Vagina (tissue), 2 donors: Measurements from ENCODE around the gene SSH3. TPM values are rescaled to one million over a fixed set of nuclear protein-coding genes. Genes with fewer than 3 reads are reported as not detected.

Experiments used
- DNase-seq, 2 donors: peaks; one replicate each; pipeline ENCODE4 v3.0.0-alpha.2; 2017; ENCODE audit errors: extremely low spot score in 2 of 2
- H3K27ac ChIP-seq: fragments of 200-600 bp; sonication (generic); one replicate; pipeline ENCODE4 v1.5.1; 2019
- H3K27me3 ChIP-seq: fragments of 200-600 bp; sonication (generic); one replicate; pipeline ENCODE4 v1.5.1; 2019
- H3K36me3 ChIP-seq, 2 donors: fragments of 200-600 bp; sonication (generic); one replicate each; pipeline ENCODE4 v1.5.1; 2017 to 2019
- H3K4me1 ChIP-seq: fragments of 200-600 bp; sonication (generic); one replicate; pipeline ENCODE4 v1.5.1; 2019
- H3K4me3 ChIP-seq, 2 donors: fragments of 200-600 bp; sonication (generic); 1 replicate in 1 of 2; 2 replicates in 1 of 2; pipeline ENCODE4 v1.5.1; 2016 to 2019
- H3K9me3 ChIP-seq: fragments of 200-600 bp; sonication (generic); one replicate; pipeline ENCODE4 v1.5.1; 2019
- POLR2A ChIP-seq, 2 donors: fragments of 450-650 bp; IDR thresholded peaks; one replicate each; pipeline ENCODE4 v1.6.1; 2017; ENCODE audit warnings: antibody characterized with exemption in 2 of 2, mild to moderate bottlenecking in 2 of 2, moderate library complexity in 2 of 2
- POLR2AphosphoS5 ChIP-seq, 2 donors: sonication (generic); formaldehyde crosslinking; IDR thresholded peaks; one replicate each; pipeline ENCODE4 v1.9.0; 2017; ENCODE audit warnings: antibody characterized with exemption in 2 of 2, mild to moderate bottlenecking in 2 of 2, low read depth in 1 of 2; ENCODE audit not compliant: insufficient read depth in 1 of 2
- intact Hi-C: fragments of 100-400 bp; cut with DNase I; formaldehyde crosslinking; loops from one replicate; pipeline ENCODE4 v1.15.1; 2023
- total RNA-seq: library from RNA; depleted of rRNA; stranded (reverse); fragments of >200 nt; gene quantifications from one replicate; pipeline ENCODE4 v1.2.3, GENCODE V29; 2016
- TF ChIP-seq, protein P1 (sequence below), 3 experiments: fragments of 450-650 bp in 2 of 3; fragments of 200-600 bp in 1 of 3; sonication (generic) in 1 of 3; IDR thresholded peaks; one replicate each; pipeline ENCODE4 v1.5.1; 2017 to 2019; ENCODE audit warnings: antibody characterized with exemption in 3 of 3, mild to moderate bottlenecking in 2 of 3, moderate library complexity in 2 of 3

SSH3 gene
- total RNA-seq, 1 donor from 2014 or later: 98.0 TPM

DNA sequence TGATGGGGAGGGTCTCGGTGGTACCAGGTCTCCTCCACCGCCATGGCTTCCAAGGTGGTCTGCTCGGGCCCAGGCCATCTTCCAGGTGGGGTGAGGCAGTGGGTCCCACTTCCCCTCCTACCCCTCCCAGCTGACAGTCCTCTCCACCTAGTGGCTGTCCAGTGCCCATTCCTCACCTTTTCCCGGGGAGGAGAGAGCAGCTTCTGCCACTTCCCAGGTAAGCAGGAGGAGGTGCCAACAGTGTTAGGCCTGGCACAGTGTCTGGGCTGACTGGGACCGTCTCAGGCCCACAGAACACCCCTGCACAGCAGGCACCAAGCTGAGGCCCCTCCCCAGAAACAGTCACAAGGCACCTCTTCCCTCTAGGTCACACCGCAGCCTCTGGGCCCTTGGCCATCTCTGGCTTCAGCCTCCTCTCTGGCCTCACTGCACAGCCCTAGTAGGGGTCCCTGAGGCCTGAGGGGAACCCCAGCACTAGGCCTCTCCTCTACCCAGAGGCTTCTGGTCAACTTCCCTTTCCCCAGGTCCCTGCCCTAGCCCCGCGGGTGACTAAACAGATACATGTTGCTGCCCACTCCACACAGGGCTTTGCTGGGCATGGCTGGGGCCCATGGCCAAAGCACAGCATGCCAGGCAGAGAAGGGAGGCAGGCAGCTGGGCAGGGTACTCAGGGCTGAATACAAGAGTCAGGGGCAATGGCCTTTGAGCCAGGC lies 16.6 kb upstream of the SSH3 start:
- no peaks in the 10 kb centered on the region for H3K27me3 ChIP-seq
- no peak for DNase-seq
- peaks cover 5 to 56% of the 10 kb centered on the region in 2 donors for H3K36me3 ChIP-seq
- no peak overlapping the region for H3K4me3 ChIP-seq
- peak overlapping the region; percentile 93 for H3K27ac ChIP-seq
- peaks cover 52% of the 10 kb centered on the region for H3K4me1 ChIP-seq
- TF ChIP-seq, protein P1, sequence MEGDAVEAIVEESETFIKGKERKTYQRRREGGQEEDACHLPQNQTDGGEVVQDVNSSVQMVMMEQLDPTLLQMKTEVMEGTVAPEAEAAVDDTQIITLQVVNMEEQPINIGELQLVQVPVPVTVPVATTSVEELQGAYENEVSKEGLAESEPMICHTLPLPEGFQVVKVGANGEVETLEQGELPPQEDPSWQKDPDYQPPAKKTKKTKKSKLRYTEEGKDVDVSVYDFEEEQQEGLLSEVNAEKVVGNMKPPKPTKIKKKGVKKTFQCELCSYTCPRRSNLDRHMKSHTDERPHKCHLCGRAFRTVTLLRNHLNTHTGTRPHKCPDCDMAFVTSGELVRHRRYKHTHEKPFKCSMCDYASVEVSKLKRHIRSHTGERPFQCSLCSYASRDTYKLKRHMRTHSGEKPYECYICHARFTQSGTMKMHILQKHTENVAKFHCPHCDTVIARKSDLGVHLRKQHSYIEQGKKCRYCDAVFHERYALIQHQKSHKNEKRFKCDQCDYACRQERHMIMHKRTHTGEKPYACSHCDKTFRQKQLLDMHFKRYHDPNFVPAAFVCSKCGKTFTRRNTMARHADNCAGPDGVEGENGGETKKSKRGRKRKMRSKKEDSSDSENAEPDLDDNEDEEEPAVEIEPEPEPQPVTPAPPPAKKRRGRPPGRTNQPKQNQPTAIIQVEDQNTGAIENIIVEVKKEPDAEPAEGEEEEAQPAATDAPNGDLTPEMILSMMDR (IDR thresholded peaks at IDR 0.05): no peak
- TF ChIP-seq POLR2A (IDR thresholded peaks at IDR 0.05) (no peak), POLR2AphosphoS5 (IDR thresholded peaks at IDR 0.05; ENCODE audit: insufficient read depth in 1 of 2, low read depth in 1 of 2) (peak in 1 of 2 donors; percentile 17)
- H3K9me3 ChIP-seq: no peaks in the 10 kb centered on the region
- intact Hi-C loops: no loop called here

DNA sequence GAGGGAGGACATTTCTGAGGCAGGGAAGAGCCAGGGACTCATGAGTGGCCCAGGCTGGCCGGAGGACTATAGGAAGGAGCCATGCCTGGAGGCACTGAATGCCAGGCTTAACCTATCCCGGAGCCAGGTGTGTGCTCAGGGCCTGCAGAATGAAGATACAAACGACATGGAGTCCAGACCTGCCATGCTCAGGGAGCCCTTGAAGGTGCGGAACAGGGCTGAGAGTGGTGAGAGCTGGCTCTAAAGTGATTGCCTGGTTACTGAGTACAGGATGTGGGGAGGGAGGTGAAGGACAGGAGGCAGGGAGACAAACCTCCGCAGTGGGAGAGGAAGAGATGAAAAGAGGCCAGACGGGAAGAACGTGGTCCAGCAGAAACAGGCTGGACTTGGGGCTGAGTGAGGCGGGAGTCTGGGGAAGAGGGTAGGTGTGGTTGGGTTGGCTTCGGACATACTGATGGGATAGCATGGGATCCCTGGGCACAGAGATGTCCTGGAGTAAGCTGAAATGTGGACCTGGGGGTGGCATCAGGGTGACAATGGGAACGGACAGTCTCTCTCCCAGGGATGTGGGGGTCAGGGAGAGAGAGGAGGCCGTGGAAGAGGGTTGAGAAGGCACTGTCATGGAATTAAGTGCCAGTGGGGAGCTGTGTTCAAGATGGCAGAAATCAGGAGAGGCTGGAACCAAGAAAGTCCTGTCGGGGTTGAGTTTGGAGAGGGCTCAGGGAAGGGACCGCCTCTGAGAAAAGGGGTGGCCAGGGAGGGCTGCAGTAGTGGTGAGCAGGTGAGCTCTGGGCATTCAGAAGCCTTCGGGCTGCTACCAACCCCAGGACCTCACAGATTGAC lies 15.8 kb upstream of the SSH3 start:
- Histone ChIP-seq H3K4me1 (peaks cover 57% of the 10 kb centered on the region), H3K4me3 (peak overlapping the region; percentile 74 to 99), H3K9me3 (no peaks in the 10 kb centered on the region), H3K36me3 (peaks cover 5 to 52% of the 10 kb centered on the region in 2 donors), H3K27ac (peak overlapping the region; percentile 93), H3K27me3 (no peaks in the 10 kb centered on the region)
- TF ChIP-seq, protein P1 (IDR thresholded peaks at IDR 0.05): no peak
- TF ChIP-seq POLR2AphosphoS5 (IDR thresholded peaks at IDR 0.05; ENCODE audit: insufficient read depth in 1 of 2, low read depth in 1 of 2): no peak
- no peak for TF ChIP-seq POLR2A (IDR thresholded peaks at IDR 0.05)
- intact Hi-C loops: no loop called here
- DNase-seq: no peak

DNA sequence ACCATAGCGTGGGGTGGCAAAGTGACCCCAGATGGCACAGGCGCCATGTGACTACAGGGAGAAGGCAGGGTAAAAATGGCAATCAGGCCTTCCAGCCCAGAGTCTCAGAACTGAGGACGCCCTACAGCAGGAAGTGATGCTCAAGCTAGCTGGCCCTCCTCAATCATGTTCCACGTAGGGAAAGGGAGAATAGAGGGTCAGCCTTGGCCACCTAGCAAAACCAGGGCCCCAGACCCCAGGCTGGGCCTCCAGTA lies 15.2 kb upstream of the SSH3 start:
- Histone ChIP-seq H3K27ac (peak overlapping the region; percentile 93), H3K27me3 (no peaks in the 10 kb centered on the region), H3K9me3 (no peaks in the 10 kb centered on the region), H3K36me3 (peaks cover 5 to 47% of the 10 kb centered on the region in 2 donors), H3K4me1 (peaks cover 62% of the 10 kb centered on the region), H3K4me3 (peak overlapping the region; percentile 74 to 99)
- intact Hi-C loops: no loop called here
- no peak for DNase-seq
- no peak for TF ChIP-seq POLR2A (IDR thresholded peaks at IDR 0.05)

DNA sequence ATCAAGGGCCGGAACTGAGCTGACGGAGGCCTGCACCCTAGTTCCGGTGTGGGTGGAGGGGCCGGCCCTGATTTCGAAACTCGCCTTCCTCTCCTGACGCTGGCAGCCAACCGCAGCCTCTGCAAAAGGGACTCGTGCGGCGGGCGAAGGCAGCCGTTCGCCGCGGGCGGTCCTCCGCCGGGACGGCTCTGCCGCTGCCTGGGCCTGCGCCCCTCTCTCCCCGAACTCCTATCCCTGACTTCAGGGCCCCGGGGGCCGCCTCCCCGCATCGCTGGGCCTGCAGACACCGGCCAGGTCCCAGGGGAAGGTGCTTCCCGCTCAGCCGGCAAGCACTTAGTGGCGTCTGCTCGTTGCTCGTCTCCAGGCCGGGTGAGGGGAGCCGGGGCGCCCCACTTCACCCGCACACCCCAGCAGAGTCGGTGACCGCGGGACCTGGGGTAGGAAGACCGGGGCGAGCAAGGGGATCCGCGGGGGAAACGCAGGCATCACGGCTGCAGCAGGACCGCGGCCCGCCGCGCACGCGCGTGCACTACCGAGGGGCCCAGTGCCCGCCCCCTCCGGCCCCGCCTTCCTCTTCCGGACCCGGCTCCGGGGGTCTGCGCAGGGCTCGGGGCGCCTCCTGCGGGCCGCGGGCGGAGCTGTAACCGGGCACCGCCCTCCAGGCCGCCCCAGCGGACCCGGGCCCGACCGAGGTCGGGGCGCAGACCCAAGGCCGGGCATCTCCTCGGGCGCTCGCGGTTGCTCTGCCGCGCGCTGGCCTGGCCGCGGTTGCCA lies 14.7 kb upstream of the SSH3 start:
- Histone ChIP-seq H3K4me3 (peak overlapping the region; percentile 74 to 99), H3K36me3 (peaks cover 5 to 42% of the 10 kb centered on the region in 2 donors), H3K9me3 (no peaks in the 10 kb centered on the region), H3K4me1 (peaks cover 68% of the 10 kb centered on the region), H3K27me3 (no peaks in the 10 kb centered on the region), H3K27ac (peak overlapping the region; percentile 93)
- TF ChIP-seq, protein P1 (IDR thresholded peaks at IDR 0.05): peak in 1 of 3 experiments; percentile 24
- TF ChIP-seq POLR2A (IDR thresholded peaks at IDR 0.05): peak in 1 of 2 donors; percentile 60
- peak; percentile 56 to 96 for TF ChIP-seq POLR2AphosphoS5 (IDR thresholded peaks at IDR 0.05; ENCODE audit: insufficient read depth in 1 of 2, low read depth in 1 of 2)
- intact Hi-C loops: no loop called here
- no peak for DNase-seq

DNA sequence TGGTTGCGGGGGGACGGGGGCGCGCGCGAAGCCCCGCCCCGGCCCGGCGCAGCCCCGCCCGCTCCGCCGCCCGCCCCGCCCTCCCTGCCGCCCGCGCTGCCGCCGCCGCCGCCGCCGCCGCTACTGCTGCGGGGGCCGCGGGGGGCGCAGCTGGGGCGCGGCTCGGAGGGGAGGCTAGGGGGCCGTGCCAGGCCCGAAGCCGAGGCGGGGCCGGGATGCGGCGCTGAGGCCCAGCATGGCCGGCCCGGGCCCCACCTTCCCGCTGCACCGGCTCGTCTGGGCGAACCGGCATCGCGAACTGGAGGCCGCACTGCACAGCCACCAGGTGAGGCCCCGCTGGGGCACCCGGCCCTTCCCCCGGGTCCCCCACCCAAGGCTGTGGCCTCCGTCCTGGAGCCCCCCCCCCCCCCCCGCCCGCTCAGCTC lies 14.1 kb upstream of the SSH3 start, which contains the start of gene ANKRD13D:
Gene ANKRD13D, plus strand, starts transcription at position 78 of the 425 bp plus-strand sequence. Its CDS starts 158 bp downstream, at position 236.
- intact Hi-C loops: no loop called here
- no peak for DNase-seq
- no peaks in the 10 kb centered on the region for H3K9me3 ChIP-seq

More for the DNA sequence above, 14.1 kb upstream of the SSH3 start, which contains the start of gene ANKRD13D:
- Histone ChIP-seq H3K27ac (peak within 1 kb of the TSS; percentile 93), H3K4me3 (peak within 1 kb of the TSS; percentile 74 to 99), H3K27me3 (no peaks in the 10 kb centered on the region), H3K4me1 (peaks cover 70% of the 10 kb centered on the region), H3K36me3 (peaks cover 5 to 37% of the 10 kb centered on the region in 2 donors)
- no peak for TF ChIP-seq POLR2AphosphoS5 (IDR thresholded peaks at IDR 0.05; ENCODE audit: insufficient read depth in 1 of 2, low read depth in 1 of 2)
- TF ChIP-seq, protein P1 (IDR thresholded peaks at IDR 0.05): no peak
- no peak for TF ChIP-seq POLR2A (IDR thresholded peaks at IDR 0.05)
